ENCODE results near the gene SCLT1. TPM values are rescaled to one million over a fixed set of nuclear protein-coding genes. Genes with fewer than 3 reads are reported as not detected.
A peak's percentile ranks its signal among the peaks of the same experiment; 100 is the strongest.

SCLT1 gene
- total RNA-seq, 1 experiment from 2014 or later, result 14.3 TPM

GRCh38 chr4:128876200-128876599 lies 217.1 kb downstream of the SCLT1 start:
- CTCF ChIA-PET, result no interaction called here

More at GRCh38 chr4:128876200-128876599, 217.1 kb downstream of the SCLT1 start:
- TF ChIP-seq CREB1 (CRISPR knock-in tag; IDR thresholded peaks at IDR 0.05) (no peak), MAX (CRISPR knock-in tag; IDR thresholded peaks at IDR 0.05) (no peak), ZNF138 (CRISPR knock-in tag; conservative IDR thresholded peaks at IDR 0.05) (no peak), PRRX2 (CRISPR knock-in tag; IDR thresholded peaks at IDR 0.05) (no peak), MYBL2 (CRISPR knock-in tag; IDR thresholded peaks at IDR 0.05) (no peak), PRDM15 (CRISPR knock-in tag; IDR thresholded peaks at IDR 0.05) (no peak), HMGA2 (CRISPR knock-in tag; IDR thresholded peaks at IDR 0.05) (no peak), ARID4B (CRISPR knock-in tag; IDR thresholded peaks at IDR 0.05; ENCODE audit: borderline replicate concordance) (no peak), FOXJ3 (CRISPR knock-in tag; IDR thresholded peaks at IDR 0.05; ENCODE audit: borderline replicate concordance) (no peak), CREM (CRISPR knock-in tag; IDR thresholded peaks at IDR 0.05) (no peak), ATF2 (CRISPR knock-in tag; IDR thresholded peaks at IDR 0.05; ENCODE audit: borderline replicate concordance, low read depth) (no peak), E2F1 (CRISPR knock-in tag; IDR thresholded peaks at IDR 0.05) (no peak), NR2C2 (CRISPR knock-in tag; IDR thresholded peaks at IDR 0.05) (no peak), ETV6 (CRISPR knock-in tag; IDR thresholded peaks at IDR 0.05) (no peak)
- Mint-ChIP-seq H3K9me3 (no peaks in the 10 kb centered on the region), H3K27ac (peak overlapping the region; percentile 87), H3K27me3 (ENCODE audit: low read depth) (no peaks in the 10 kb centered on the region), H3K36me3 (peaks cover 24% of the 10 kb centered on the region), H3K4me1 (peaks cover 23% of the 10 kb centered on the region), H3K4me3 (no peak overlapping the region)
- ATAC-seq, result peak; percentile 8; the same call in 1 of the 2 replicates
- DNase-seq (ENCODE audit: low spot score), result no peak
- POLR2A ChIA-PET, result no interaction called here

Measured in WTC11 (cell line).